ENCODE results near the gene DEPDC5.

DNA sequence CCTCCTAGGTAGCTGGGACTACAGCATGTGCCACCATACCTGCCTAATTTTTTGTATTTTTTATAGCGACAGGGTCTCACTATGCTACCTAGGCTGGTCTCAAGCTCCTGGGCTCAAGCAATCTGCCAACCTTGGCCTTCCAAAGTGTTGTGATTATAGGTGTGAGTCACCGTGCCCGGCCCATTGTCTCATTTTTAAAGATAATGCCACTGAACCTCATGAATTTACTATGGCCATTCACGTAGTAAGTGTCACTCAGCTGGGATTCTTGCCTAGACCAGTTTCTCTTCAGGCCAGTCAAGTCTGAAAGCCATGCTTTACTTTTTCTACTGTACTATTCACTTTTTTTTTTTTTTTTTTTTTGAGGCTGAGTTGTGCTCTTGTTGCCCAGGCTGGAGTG, 22.4 kb downstream of the DEPDC5 start:
- TF ChIP-seq, protein P1, sequence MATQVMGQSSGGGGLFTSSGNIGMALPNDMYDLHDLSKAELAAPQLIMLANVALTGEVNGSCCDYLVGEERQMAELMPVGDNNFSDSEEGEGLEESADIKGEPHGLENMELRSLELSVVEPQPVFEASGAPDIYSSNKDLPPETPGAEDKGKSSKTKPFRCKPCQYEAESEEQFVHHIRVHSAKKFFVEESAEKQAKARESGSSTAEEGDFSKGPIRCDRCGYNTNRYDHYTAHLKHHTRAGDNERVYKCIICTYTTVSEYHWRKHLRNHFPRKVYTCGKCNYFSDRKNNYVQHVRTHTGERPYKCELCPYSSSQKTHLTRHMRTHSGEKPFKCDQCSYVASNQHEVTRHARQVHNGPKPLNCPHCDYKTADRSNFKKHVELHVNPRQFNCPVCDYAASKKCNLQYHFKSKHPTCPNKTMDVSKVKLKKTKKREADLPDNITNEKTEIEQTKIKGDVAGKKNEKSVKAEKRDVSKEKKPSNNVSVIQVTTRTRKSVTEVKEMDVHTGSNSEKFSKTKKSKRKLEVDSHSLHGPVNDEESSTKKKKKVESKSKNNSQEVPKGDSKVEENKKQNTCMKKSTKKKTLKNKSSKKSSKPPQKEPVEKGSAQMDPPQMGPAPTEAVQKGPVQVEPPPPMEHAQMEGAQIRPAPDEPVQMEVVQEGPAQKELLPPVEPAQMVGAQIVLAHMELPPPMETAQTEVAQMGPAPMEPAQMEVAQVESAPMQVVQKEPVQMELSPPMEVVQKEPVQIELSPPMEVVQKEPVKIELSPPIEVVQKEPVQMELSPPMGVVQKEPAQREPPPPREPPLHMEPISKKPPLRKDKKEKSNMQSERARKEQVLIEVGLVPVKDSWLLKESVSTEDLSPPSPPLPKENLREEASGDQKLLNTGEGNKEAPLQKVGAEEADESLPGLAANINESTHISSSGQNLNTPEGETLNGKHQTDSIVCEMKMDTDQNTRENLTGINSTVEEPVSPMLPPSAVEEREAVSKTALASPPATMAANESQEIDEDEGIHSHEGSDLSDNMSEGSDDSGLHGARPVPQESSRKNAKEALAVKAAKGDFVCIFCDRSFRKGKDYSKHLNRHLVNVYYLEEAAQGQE (IDR thresholded peaks at IDR 0.05; ENCODE audit: insufficient read depth in 1 of 2, low read depth in 2 of 2, low read length in 2 of 2), result no peak
- no peak for TF ChIP-seq POLR2AphosphoS5 (IDR thresholded peaks at IDR 0.05; ENCODE audit: low read depth, low read length)
- no peak for TF ChIP-seq SIN3A (IDR thresholded peaks at IDR 0.05; ENCODE audit: borderline replicate concordance, insufficient read depth, low read length)
- TF ChIP-seq TAF1 (IDR thresholded peaks at IDR 0.05; ENCODE audit: borderline replicate concordance, insufficient read depth, low read length), result no peak
